HG03439 (cell line): Measurements from ENCODE around the gene MS4A15.
"Not testable (repeated sequence)": the region's sequence is repeated elsewhere in the genome, so short reads cannot be mapped to it uniquely, and the experiment has no call there.

Source experiments
- ATAC-seq: cut with Tn5 transposase; IDR thresholded peaks from one replicate; pipeline ENCODE4 v1.9.1; 2021; ENCODE audit warnings: mild to moderate bottlenecking, moderate library complexity; ENCODE audit not compliant: unreplicated experiment

The MS4A15 gene, protein sequence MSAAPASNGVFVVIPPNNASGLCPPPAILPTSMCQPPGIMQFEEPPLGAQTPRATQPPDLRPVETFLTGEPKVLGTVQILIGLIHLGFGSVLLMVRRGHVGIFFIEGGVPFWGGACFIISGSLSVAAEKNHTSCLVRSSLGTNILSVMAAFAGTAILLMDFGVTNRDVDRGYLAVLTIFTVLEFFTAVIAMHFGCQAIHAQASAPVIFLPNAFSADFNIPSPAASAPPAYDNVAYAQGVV

GRCh38 chr11:60756307-60757032 lies at the start of gene MS4A15:
Gene MS4A15, plus strand, starts transcription at chr11:60756867. Its CDS starts 6,867 bp downstream, at chr11:60763734.
- no peak for ATAC-seq

DNA sequence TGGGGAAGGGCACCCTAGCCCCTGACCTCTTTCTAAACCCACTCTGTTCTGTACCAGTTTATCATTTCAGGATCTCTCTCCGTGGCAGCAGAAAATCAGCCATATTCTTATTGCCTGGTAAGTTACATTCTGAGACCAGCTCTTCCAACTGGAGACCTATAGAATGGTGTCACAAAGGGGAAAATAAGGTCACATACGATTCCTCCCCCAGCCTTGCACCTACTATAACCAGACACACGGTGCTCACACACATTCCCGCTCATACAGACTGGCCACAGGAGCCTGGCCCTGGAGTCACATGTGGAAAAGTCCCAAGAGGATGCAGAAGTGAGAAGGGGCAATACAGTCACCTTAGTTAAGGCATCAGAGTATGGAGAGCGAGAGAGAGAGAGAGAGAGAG lies 49.7 kb upstream of the MS4A15 start:
- no peak for ATAC-seq

DNA sequence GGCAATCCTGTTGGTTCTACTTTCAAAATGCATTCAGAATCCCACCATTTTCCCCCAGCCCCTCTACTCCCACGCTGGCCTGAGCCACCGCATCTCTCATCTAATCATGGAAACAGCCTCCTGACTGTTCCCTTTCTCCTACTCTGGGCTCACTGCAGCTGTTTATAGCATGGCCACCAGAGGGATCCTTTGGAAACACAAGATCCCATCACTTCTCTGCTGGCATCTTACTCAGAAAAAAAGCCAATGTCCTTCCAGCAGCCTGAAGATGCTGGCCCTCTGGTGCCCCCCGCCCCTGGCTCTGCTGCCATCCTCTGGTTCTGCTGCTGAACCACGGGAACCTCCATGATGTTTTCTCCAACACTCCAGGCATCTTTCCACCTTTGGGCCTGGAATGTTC lies 46.2 kb upstream of the MS4A15 start:
- ATAC-seq: no peak

- ATAC-seq: no peak
Measured at GRCh38 chr11:60711276-60711675, 45.4 kb upstream of the MS4A15 start.

- ATAC-seq: not testable (repeated sequence)
Measured at GRCh38 chr11:60713423-60713822, 43.2 kb upstream of the MS4A15 start.

DNA sequence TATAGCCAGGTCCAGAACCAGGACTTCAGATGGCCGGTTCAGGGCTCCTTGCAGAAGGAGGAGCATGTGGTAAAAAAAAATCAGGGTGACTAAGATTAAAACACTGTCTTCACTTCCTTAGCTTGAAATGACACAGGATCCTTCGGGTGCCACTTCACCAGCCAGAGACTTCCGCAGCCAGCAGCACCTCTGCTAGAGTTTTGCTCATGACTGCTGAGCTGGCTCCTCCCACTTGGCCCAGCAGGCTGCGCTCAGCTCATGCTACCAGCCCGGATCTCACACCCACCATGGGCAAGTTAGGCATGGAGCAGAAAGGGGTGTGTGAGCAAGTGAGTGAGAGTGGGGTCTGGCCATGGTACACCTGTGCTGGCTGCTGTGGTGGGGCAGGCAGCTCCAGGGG lies 38.7 kb upstream of the MS4A15 start:
- peak; percentile 51 for ATAC-seq

DNA sequence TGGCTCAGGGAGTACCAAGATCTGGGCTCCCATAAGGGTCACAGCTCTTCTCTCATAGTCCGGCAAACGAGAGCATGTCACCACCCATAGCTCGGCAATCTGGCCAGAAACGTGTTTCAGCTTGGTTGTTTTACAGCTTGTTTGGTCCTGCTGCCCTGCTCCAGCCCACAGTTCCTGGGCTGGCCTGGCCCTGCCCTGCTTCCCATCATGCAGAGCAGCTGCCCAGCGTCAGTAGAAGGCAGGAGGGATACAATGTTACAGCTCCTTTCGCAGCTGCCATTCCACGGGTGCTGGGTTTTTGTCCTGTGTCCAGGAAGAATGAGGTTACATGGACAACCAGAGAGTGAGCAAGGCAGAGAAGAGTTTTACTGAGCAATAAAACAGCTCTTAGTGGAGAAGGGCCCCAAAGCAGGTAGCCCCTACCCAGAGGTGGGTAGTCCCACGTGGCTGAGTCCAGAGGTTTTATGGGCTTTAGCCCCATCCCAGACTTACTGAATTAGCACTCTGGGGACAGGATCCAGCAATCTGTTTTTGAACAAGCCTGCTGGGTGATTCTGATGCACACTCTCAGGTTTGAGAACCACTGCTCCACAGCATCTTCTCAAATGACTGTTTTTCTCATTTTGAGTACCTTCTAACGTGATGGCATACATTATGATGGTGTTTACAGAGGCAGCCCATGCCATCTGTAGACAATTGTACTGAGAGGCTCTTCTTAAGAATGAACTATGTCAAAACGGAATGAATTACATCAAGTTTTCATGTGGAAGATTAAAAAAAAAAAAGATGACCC lies 37.9 kb upstream of the MS4A15 start:
- ATAC-seq: no peak

DNA sequence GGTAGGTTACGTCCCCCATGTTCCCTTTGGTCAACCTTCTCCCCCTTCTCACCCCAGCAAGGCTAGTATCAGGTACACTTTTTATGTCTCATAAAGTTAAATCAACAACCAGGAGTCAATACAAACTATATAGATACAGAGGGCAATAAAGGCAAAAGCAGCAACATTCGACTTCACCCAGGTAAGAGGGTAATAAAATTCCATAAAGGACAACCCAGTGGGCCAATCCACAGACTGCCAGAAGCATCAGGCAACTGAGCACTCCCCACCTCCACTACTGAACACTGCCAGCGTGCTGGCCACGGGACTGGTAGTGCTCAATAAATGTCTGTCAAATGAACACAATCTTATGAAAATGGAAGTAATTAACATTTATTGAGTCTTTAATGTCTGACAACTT lies 37.3 kb upstream of the MS4A15 start:
- no peak for ATAC-seq

- ATAC-seq: no peak
Measured at GRCh38 chr11:60720460-60720859, 36.2 kb upstream of the MS4A15 start.

DNA sequence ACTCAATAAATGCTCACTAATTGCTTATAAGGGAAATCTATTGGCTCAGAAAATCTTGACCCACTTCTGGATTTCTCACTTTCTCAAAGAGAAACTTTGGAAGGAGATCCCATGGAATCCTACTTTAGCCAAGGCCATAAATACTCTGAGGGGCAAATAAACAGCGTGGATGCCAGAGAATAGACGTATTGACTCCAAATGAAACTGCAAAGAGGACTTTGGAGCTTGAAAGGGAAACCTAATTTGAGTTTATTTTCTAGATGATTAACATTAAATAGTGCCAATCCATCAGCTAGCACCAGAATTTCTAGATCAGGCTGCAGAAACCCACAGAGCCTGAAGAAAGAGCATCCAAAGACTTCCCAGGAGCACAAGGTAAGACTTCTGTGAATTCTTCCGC lies 32.2 kb upstream of the MS4A15 start, which contains the start of gene MS4A18:
Gene MS4A18 (plus strand): TSS at position 301 of the 400 bp plus-strand sequence.
- ATAC-seq: no peak

DNA sequence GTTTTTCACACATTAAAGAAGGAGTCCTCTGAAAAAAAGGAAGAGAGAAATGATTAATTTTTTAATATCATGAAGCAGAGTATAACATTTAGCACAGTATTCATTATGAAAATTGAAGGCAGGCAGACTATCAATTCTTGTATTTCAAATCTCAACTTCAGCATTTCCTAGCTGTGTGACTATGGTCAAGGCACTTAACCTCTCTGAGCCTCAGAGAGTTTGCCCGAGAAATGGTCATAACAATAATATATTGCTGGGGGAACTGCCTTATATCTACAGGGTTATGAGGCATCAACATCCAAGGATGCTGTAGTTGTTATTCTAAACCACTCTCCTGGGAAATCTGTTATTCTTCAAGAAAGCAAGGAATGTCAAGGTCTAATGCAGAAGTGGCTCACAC lies 31.1 kb upstream of the MS4A15 start:
- no peak for ATAC-seq

GRCh38 chr11:60731586-60731985 lies 25.1 kb upstream of the MS4A15 start:
- ATAC-seq: no peak

- ATAC-seq: no peak
Measured at GRCh38 chr11:60734279-60734678, 22.4 kb upstream of the MS4A15 start.

GRCh38 chr11:60739114-60739513 lies 17.6 kb upstream of the MS4A15 start:
- no peak for ATAC-seq

GRCh38 chr11:60740573-60740972 lies 16.1 kb upstream of the MS4A15 start:
- ATAC-seq: no peak

GRCh38 chr11:60741421-60741820 lies 15.2 kb upstream of the MS4A15 start:
- no peak for ATAC-seq

- ATAC-seq: no peak
Measured at GRCh38 chr11:60743058-60743457, 13.6 kb upstream of the MS4A15 start.

DNA sequence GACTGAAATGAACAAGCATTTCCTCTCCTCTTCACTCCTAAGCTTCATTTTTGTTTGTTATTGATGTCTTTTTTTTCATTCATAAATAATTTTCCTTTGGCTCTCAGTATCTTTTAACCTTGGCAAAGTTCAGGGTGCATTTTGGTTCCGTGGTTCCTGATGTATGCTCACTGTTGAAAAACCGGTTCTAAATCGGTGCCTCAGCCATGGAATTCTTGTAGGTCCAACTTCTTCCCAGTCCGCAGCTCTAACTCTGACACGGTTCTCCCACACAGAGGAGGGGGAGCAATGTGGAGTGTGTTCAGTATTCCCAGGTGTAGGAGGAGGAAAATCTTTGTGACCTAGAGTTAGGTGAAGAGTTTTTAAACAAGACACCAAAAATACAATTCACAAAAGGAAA lies 12.6 kb upstream of the MS4A15 start:
- no peak for ATAC-seq

DNA sequence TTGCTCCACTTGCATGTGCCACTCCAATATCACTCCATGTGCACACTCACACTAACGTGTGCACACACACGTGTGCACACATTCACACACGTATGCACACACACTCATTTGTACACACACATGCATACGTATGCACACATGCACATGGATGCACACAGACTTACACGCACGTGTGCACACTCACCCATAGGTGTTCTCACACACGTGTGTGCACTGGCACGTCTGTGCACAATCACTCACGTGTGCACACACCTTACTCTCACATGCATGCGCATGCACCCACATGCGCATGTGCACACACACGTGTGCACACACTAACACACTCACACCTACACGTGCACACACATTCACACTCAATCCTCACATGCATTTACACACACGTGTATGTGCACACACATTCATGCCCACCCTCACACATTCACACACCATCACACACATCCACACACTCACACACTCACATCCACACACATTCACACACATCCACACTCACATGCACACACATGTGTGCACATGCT lies 9.3 kb upstream of the MS4A15 start:
- no peak for ATAC-seq

- ATAC-seq: no peak
Measured at GRCh38 chr11:60748225-60748624, 8.4 kb upstream of the MS4A15 start.

GRCh38 chr11:60748821-60749220 lies 7.8 kb upstream of the MS4A15 start:
- no peak for ATAC-seq

DNA sequence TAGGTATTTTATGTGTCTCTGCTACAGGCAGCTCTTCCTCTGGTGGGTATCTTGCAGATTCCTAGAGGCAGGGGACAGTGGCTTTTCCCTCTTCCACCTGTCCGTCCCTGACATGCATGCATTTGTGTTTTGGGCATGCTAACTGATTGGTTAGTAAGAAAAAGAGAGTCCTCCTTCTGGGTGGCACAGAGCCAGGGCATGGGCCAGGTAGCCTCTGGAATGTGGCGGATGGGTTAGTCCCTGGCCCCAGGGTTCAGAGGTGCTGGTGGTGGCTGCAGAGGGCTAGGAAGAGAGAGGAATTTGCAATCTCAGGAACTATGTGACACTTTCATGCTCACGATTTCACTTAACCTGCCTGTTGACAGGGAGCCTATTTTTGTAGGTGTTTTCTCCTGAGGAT lies 5.8 kb upstream of the MS4A15 start:
- no peak for ATAC-seq
